ENCODE data around the gene CDHR1. TPM values are rescaled to one million over a fixed set of nuclear protein-coding genes. Genes with fewer than 3 reads are reported as not detected.

CDHR1 gene
- total and polyA plus RNA-seq, 10 of the 15 experiments (the other 5 are each of a cell fraction or from before 2014, with no cell fraction given), result 0.17 to 3.0 (median 0.34) TPM

DNA sequence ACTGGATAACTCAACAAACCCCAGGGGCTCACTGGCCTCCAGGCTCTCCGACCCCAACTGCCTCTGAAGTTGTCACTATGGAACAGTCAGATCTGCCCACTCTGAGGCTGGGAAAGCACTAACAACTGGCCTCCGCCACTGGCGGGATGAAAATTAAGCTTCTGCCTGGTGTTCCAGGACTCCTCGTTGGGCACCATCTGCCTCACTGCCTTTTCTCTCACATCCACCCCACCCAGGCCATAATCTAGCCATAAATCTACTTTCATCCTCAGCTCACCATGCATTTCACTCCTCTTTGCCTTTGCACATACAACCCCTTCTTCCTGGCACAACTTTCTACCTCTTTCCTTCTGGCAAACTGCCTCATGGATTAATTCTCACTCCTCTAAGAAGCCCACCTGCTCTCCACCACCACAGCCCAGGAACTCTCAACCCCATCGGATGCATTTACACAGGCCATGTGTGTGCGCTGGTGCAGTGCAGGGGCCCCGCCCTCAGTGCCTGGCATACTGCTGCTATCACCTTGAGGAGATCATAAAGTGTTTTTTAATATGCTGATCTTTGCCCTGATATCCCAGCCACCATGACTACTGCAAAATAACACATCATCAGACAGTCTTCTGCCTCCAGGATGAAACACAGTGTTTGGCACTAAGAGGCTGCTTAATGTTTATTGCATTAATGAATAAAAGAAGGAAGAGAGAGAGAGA is 4.0 kb downstream of the CDHR1 start (continued):
- TF ChIP-seq, protein P1, sequence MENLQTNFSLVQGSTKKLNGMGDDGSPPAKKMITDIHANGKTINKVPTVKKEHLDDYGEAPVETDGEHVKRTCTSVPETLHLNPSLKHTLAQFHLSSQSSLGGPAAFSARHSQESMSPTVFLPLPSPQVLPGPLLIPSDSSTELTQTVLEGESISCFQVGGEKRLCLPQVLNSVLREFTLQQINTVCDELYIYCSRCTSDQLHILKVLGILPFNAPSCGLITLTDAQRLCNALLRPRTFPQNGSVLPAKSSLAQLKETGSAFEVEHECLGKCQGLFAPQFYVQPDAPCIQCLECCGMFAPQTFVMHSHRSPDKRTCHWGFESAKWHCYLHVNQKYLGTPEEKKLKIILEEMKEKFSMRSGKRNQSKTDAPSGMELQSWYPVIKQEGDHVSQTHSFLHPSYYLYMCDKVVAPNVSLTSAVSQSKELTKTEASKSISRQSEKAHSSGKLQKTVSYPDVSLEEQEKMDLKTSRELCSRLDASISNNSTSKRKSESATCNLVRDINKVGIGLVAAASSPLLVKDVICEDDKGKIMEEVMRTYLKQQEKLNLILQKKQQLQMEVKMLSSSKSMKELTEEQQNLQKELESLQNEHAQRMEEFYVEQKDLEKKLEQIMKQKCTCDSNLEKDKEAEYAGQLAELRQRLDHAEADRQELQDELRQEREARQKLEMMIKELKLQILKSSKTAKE (IDR thresholded peaks at IDR 0.05; ENCODE audit: low read depth, poor library complexity, severe bottlenecking), result no peak
- no peak for TF ChIP-seq EGR1 (IDR thresholded peaks at IDR 0.05; ENCODE audit: borderline replicate concordance in 1 of 2, low read depth in 2 of 2, low read length in 2 of 2)
- TF ChIP-seq, protein P2, sequence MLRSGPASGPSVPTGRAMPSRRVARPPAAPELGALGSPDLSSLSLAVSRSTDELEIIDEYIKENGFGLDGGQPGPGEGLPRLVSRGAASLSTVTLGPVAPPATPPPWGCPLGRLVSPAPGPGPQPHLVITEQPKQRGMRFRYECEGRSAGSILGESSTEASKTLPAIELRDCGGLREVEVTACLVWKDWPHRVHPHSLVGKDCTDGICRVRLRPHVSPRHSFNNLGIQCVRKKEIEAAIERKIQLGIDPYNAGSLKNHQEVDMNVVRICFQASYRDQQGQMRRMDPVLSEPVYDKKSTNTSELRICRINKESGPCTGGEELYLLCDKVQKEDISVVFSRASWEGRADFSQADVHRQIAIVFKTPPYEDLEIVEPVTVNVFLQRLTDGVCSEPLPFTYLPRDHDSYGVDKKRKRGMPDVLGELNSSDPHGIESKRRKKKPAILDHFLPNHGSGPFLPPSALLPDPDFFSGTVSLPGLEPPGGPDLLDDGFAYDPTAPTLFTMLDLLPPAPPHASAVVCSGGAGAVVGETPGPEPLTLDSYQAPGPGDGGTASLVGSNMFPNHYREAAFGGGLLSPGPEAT (IDR thresholded peaks at IDR 0.05; ENCODE audit: low read depth), result no peak
- TF ChIP-seq, protein P3, sequence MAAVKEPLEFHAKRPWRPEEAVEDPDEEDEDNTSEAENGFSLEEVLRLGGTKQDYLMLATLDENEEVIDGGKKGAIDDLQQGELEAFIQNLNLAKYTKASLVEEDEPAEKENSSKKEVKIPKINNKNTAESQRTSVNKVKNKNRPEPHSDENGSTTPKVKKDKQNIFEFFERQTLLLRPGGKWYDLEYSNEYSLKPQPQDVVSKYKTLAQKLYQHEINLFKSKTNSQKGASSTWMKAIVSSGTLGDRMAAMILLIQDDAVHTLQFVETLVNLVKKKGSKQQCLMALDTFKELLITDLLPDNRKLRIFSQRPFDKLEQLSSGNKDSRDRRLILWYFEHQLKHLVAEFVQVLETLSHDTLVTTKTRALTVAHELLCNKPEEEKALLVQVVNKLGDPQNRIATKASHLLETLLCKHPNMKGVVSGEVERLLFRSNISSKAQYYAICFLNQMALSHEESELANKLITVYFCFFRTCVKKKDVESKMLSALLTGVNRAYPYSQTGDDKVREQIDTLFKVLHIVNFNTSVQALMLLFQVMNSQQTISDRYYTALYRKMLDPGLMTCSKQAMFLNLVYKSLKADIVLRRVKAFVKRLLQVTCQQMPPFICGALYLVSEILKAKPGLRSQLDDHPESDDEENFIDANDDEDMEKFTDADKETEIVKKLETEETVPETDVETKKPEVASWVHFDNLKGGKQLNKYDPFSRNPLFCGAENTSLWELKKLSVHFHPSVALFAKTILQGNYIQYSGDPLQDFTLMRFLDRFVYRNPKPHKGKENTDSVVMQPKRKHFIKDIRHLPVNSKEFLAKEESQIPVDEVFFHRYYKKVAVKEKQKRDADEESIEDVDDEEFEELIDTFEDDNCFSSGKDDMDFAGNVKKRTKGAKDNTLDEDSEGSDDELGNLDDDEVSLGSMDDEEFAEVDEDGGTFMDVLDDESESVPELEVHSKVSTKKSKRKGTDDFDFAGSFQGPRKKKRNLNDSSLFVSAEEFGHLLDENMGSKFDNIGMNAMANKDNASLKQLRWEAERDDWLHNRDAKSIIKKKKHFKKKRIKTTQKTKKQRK (IDR thresholded peaks at IDR 0.05; ENCODE audit: low read depth, low read length), result no peak
- no peak for TF ChIP-seq SIX5 (IDR thresholded peaks at IDR 0.05; ENCODE audit: low read depth, low read length, severe bottlenecking)
- TF ChIP-seq, protein P4, sequence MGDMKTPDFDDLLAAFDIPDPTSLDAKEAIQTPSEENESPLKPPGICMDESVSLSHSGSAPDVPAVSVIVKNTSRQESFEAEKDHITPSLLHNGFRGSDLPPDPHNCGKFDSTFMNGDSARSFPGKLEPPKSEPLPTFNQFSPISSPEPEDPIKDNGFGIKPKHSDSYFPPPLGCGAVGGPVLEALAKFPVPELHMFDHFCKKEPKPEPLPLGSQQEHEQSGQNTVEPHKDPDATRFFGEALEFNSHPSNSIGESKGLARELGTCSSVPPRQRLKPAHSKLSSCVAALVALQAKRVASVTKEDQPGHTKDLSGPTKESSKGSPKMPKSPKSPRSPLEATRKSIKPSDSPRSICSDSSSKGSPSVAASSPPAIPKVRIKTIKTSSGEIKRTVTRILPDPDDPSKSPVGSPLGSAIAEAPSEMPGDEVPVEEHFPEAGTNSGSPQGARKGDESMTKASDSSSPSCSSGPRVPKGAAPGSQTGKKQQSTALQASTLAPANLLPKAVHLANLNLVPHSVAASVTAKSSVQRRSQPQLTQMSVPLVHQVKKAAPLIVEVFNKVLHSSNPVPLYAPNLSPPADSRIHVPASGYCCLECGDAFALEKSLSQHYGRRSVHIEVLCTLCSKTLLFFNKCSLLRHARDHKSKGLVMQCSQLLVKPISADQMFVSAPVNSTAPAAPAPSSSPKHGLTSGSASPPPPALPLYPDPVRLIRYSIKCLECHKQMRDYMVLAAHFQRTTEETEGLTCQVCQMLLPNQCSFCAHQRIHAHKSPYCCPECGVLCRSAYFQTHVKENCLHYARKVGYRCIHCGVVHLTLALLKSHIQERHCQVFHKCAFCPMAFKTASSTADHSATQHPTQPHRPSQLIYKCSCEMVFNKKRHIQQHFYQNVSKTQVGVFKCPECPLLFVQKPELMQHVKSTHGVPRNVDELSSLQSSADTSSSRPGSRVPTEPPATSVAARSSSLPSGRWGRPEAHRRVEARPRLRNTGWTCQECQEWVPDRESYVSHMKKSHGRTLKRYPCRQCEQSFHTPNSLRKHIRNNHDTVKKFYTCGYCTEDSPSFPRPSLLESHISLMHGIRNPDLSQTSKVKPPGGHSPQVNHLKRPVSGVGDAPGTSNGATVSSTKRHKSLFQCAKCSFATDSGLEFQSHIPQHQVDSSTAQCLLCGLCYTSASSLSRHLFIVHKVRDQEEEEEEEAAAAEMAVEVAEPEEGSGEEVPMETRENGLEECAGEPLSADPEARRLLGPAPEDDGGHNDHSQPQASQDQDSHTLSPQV (IDR thresholded peaks at IDR 0.05), result no peak
- no peak for TF ChIP-seq ETV6 (conservative IDR thresholded peaks at IDR 0.05 in 1 of 2, IDR thresholded peaks at IDR 0.05 in 1 of 2; ENCODE audit: borderline replicate concordance in 1 of 2, low read depth in 1 of 2)
- no peak for TF ChIP-seq MTA3 (IDR thresholded peaks at IDR 0.05; ENCODE audit: borderline replicate concordance, low read length)
